Measurements from ENCODE around the gene FAM83E.
"Not testable (repeated sequence)": the region's sequence is repeated elsewhere in the genome, so short reads cannot be mapped to it uniquely, and the experiment has no call there.

The FAM83E gene

GRCh38 chr19:48659768-48660167 is 44.9 kb upstream of the FAM83E start:
- no peaks in the 10 kb centered on the region for H3K27me3 ChIP-seq
- no peaks in the 10 kb centered on the region for H3K36me3 ChIP-seq
- no peak overlapping the region for H3K27ac ChIP-seq
- no peaks in the 10 kb centered on the region for H3K9me3 ChIP-seq
- peaks cover 0 to 9% (median 4%) of the 10 kb centered on the region in 4 donors for H3K4me1 ChIP-seq
- H3K4me3 ChIP-seq = no peak overlapping the region
- no peak for DNase-seq
- TF ChIP-seq CTCF (IDR thresholded peaks at IDR 0.05) = no peak
- intact Hi-C loops (cut with DNase I; ENCODE audit: low total_unique reads) = no loop called here

GRCh38 chr19:48658483-48658882 is 43.6 kb upstream of the FAM83E start:
- Histone ChIP-seq H3K9me3 (no peaks in the 10 kb centered on the region), H3K27me3 (no peaks in the 10 kb centered on the region), H3K4me3 (no peak overlapping the region), H3K36me3 (no peaks in the 10 kb centered on the region), H3K27ac (no peak overlapping the region), H3K4me1 (peaks cover 0 to 9% (median 4%) of the 10 kb centered on the region in 4 donors)
- TF ChIP-seq CTCF (IDR thresholded peaks at IDR 0.05) = no peak
- intact Hi-C loops (cut with DNase I; ENCODE audit: low total_unique reads) = no loop called here
- no peak for DNase-seq

- intact Hi-C loops (cut with DNase I; ENCODE audit: low total_unique reads); H3K9me3 ChIP-seq; DNase-seq; H3K27ac ChIP-seq; H3K4me1 ChIP-seq; H3K4me3 ChIP-seq; H3K36me3 ChIP-seq; H3K27me3 ChIP-seq: not testable (repeated sequence)
Observed at GRCh38 chr19:48657828-48658227, 43.0 kb upstream of the FAM83E start.

GRCh38 chr19:48656840-48657474 is 42.1 kb upstream of the FAM83E start:
- Histone ChIP-seq H3K9me3 (no peaks in the 10 kb centered on the region), H3K27ac (no peak overlapping the region), H3K27me3 (no peaks in the 10 kb centered on the region), H3K36me3 (no peaks in the 10 kb centered on the region), H3K4me3 (no peak overlapping the region), H3K4me1 (peaks cover 0 to 9% (median 4%) of the 10 kb centered on the region in 4 donors)
- TF ChIP-seq CTCF (IDR thresholded peaks at IDR 0.05) = no peak
- intact Hi-C loops (cut with DNase I; ENCODE audit: low total_unique reads) = no loop called here
- no peak for DNase-seq

GRCh38 chr19:48654299-48655059 is 39.6 kb upstream of the FAM83E start:
- intact Hi-C loops (cut with DNase I; ENCODE audit: low total_unique reads) = no loop called here
- H3K9me3 ChIP-seq = no peaks in the 10 kb centered on the region
- H3K4me3 ChIP-seq = no peak overlapping the region
- H3K27ac ChIP-seq = no peak overlapping the region
- no peak for DNase-seq
- H3K27me3 ChIP-seq = no peaks in the 10 kb centered on the region
- H3K4me1 ChIP-seq = no peaks in the 10 kb centered on the region
- no peaks in the 10 kb centered on the region for H3K36me3 ChIP-seq
- no peak for TF ChIP-seq CTCF (IDR thresholded peaks at IDR 0.05)

- H3K36me3 ChIP-seq = no peaks in the 10 kb centered on the region
- H3K9me3 ChIP-seq = no peaks in the 10 kb centered on the region
- H3K4me1 ChIP-seq = no peaks in the 10 kb centered on the region
- intact Hi-C loops (cut with DNase I; ENCODE audit: low total_unique reads) = no loop called here
- no peak for DNase-seq
- H3K27me3 ChIP-seq = no peaks in the 10 kb centered on the region
- TF ChIP-seq CTCF (IDR thresholded peaks at IDR 0.05) = no peak
- no peak overlapping the region for H3K4me3 ChIP-seq
- no peak overlapping the region for H3K27ac ChIP-seq
Observed at GRCh38 chr19:48651683-48652048, 36.8 kb upstream of the FAM83E start.
